Activated CD4-positive, CD25-positive, alpha-beta regulatory T cell treated with anti-CD3 and anti-CD28 coated beads, Interleukin-2, amount 50 U/mL, for 72 hours (primary cell): ENCODE data around the gene CFAP221.

Experiments
- DNase-seq: peaks from one replicate; pipeline ENCODE4 v3.0.0; 2021

CFAP221 gene

GRCh38 chr2:119537792-119538191 is 6.5 kb upstream of the CFAP221 start:
- DNase-seq = no peak

GRCh38 chr2:119541476-119541875 is 2.8 kb upstream of the CFAP221 start:
- DNase-seq = no peak

GRCh38 chr2:119544939-119545475 is 758 bp downstream of the CFAP221 start:
- no peak for DNase-seq

- DNase-seq = no peak
Measured at GRCh38 chr2:119545754-119546446, 1.7 kb downstream of the CFAP221 start.

- DNase-seq = no peak
Measured at GRCh38 chr2:119546447-119546767, 2.2 kb downstream of the CFAP221 start.

GRCh38 chr2:119548516-119549120 is 4.4 kb downstream of the CFAP221 start:
- no peak for DNase-seq

GRCh38 chr2:119549241-119549640 is 5.0 kb downstream of the CFAP221 start:
- DNase-seq = no peak

- no peak for DNase-seq
Measured at GRCh38 chr2:119550346-119550745, 6.1 kb downstream of the CFAP221 start.

- DNase-seq = no peak
Measured at GRCh38 chr2:119550856-119551255, 6.6 kb downstream of the CFAP221 start.

- DNase-seq = no peak
Measured at GRCh38 chr2:119552902-119553301, 8.7 kb downstream of the CFAP221 start.

GRCh38 chr2:119553687-119554344 is 9.6 kb downstream of the CFAP221 start:
- no peak for DNase-seq

- DNase-seq = no peak
Measured at GRCh38 chr2:119565481-119565880, 21.2 kb downstream of the CFAP221 start.

- DNase-seq = no peak
Measured at GRCh38 chr2:119567292-119567691, 23.0 kb downstream of the CFAP221 start.

- no peak for DNase-seq
Measured at GRCh38 chr2:119574108-119574815, 30.0 kb downstream of the CFAP221 start.

GRCh38 chr2:119574864-119575263 is 30.6 kb downstream of the CFAP221 start:
- DNase-seq = no peak

GRCh38 chr2:119575439-119575838 is 31.2 kb downstream of the CFAP221 start:
- no peak for DNase-seq

GRCh38 chr2:119579424-119580295 is 35.4 kb downstream of the CFAP221 start:
- DNase-seq = no peak

- no peak for DNase-seq
Measured at GRCh38 chr2:119580550-119581072, 36.4 kb downstream of the CFAP221 start.

- no peak for DNase-seq
Measured at GRCh38 chr2:119583291-119583690, 39.0 kb downstream of the CFAP221 start.

- no peak for DNase-seq
Measured at GRCh38 chr2:119584469-119584868, 40.2 kb downstream of the CFAP221 start.

GRCh38 chr2:119586085-119586484 is 41.8 kb downstream of the CFAP221 start:
- no peak for DNase-seq

GRCh38 chr2:119590873-119591272 is 46.6 kb downstream of the CFAP221 start:
- no peak for DNase-seq
